AG09309 (cell line): ENCODE measurements around the gene CCDC88B.

Source experiments
- DNase-seq: peaks from one replicate; pipeline ENCODE4 v3.0.0-alpha.2; 2010; ENCODE audit warnings: low read depth
- H3K4me3 ChIP-seq: 2 replicates; pipeline ENCODE4 v1.5.1; 2011; ENCODE audit warnings: mild to moderate bottlenecking, low read depth, low read length, moderate library complexity; ENCODE audit not compliant: control insufficient read depth
- CTCF ChIP-seq: IDR thresholded peaks from 2 replicates; pipeline ENCODE4 v1.5.1; 2011; ENCODE audit warnings: mild to moderate bottlenecking, low read depth, low read length, inconsistent platforms; ENCODE audit not compliant: insufficient read depth, control insufficient read depth; ENCODE audit errors: missing control alignments

The CCDC88B gene

GRCh38 chr11:64339754-64340408 is at the start of gene CCDC88B:
Gene CCDC88B (plus strand): TSS chr11:64340204. CDS start chr11:64340267, 63 bp downstream.
- TF ChIP-seq CTCF = no peak
- DNase-seq = no peak
- no peak within 1 kb of the TSS for H3K4me3 ChIP-seq

- H3K4me3 ChIP-seq = no peak overlapping the region
- no peak for DNase-seq
- TF ChIP-seq CTCF = no peak
Measured at GRCh38 chr11:64290352-64291261, 49.4 kb upstream of the CCDC88B start.

GRCh38 chr11:64291262-64291751 is 48.7 kb upstream of the CCDC88B start, which contains the start of gene KCNK4:
Gene KCNK4 (plus strand): TSS chr11:64291302. CDS start chr11:64293019, 1,717 bp downstream.
- DNase-seq = no peak
- TF ChIP-seq CTCF = no peak
- H3K4me3 ChIP-seq = no peak within 1 kb of the TSS

- H3K4me3 ChIP-seq = no peak overlapping the region
- no peak for TF ChIP-seq CTCF
- no peak for DNase-seq
Measured at GRCh38 chr11:64291752-64292459, 48.1 kb upstream of the CCDC88B start.

- H3K4me3 ChIP-seq = no peak overlapping the region
- TF ChIP-seq CTCF = no peak
- DNase-seq = no peak
Measured at GRCh38 chr11:64292460-64293254, 47.3 kb upstream of the CCDC88B start.
